ENCODE data around the gene PHETA1. TPM values are rescaled to one million over a fixed set of nuclear protein-coding genes. Genes with fewer than 3 reads are reported as not detected.
"Not testable (repeated sequence)": the region's sequence is repeated elsewhere in the genome, so short reads cannot be mapped to it uniquely, and the experiment has no call there.

PHETA1 gene
- total RNA-seq, 4 donors from 2014 or later = under 0.01 to 15.1 (median 6.0) TPM

DNA sequence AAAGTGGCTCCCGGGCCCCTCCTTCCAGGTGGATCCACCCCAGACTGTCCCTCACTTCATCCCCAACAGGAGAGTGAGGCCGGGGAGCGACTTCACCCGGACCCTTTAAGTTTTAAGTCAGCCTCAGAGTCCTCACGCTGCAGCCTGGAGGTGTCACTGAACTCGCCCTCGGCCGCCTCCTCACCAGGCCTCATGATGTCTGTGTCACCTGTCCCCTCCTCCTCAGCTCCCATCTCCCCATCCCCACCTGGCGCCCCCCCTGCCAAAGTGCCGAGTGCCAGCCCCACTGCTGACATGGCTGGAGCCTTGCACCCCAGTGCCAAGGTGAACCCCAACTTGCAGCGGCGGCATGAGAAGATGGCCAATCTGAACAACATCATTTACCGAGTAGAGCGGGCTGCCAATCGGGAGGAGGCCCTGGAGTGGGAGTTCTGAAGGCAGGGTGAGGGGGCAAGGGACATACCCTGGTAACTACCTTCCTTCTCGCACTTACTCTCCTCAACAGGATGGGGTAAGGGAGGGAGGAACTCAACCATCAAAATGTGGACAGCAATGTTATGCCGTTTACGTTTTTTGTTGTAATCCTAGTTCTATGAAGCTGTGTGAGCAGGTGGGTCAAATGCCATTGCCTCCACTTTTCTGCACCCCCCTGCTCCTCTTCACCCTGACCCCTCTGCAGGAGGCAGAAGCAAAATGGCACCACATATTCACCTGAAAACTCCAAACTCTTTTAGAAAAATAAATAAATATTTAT is 20.8 kb downstream of the PHETA1 start:
- intact Hi-C loops (cut with DNase I; ENCODE audit: low total_unique reads) = no loop called here
- no peak for DNase-seq

DNA sequence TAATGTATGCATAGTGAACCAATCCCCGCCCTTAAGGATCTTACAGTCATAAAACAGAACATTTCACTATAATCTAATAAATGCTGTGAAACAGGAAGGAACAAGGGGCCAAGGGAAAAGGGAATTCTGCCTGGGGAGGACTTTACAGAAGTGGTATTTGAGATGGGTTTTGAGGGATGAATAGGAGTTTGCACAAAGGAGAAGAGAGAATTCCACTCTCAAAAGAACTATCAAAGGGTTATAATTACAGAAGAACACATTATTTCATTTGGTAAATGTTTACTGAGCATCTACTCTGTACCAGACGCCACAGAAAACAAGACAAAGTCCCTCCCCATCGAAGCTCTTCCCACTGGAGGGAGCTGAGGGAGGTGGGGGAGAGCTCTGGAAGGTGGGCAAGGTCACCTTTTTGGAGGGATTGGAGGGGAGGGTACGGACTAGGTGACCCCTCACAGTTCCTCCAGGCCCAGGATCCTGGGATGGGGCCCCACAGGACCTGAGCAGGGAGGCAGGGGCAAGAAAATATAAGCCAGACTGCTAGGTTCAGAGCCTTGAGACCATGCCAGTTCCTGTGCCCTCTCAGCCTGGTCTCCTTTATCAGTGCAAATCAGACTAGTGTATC is 24.5 kb downstream of the PHETA1 start:
- no peaks in the 10 kb centered on the region for H3K36me3 ChIP-seq
- H3K4me3 ChIP-seq = no peak overlapping the region
- H3K27ac ChIP-seq = no peak overlapping the region
- intact Hi-C loops (cut with DNase I; ENCODE audit: low total_unique reads) = no loop called here
- DNase-seq = no peak
- TF ChIP-seq POLR2A (IDR thresholded peaks at IDR 0.05) = no peak
- TF ChIP-seq, protein P1, sequence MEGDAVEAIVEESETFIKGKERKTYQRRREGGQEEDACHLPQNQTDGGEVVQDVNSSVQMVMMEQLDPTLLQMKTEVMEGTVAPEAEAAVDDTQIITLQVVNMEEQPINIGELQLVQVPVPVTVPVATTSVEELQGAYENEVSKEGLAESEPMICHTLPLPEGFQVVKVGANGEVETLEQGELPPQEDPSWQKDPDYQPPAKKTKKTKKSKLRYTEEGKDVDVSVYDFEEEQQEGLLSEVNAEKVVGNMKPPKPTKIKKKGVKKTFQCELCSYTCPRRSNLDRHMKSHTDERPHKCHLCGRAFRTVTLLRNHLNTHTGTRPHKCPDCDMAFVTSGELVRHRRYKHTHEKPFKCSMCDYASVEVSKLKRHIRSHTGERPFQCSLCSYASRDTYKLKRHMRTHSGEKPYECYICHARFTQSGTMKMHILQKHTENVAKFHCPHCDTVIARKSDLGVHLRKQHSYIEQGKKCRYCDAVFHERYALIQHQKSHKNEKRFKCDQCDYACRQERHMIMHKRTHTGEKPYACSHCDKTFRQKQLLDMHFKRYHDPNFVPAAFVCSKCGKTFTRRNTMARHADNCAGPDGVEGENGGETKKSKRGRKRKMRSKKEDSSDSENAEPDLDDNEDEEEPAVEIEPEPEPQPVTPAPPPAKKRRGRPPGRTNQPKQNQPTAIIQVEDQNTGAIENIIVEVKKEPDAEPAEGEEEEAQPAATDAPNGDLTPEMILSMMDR (IDR thresholded peaks at IDR 0.05) = no peak
- H3K9me3 ChIP-seq = no peaks in the 10 kb centered on the region
- no peaks in the 10 kb centered on the region for H3K27me3 ChIP-seq
- H3K4me1 ChIP-seq = no peaks in the 10 kb centered on the region

More for the DNA sequence above, 20.8 kb downstream of the PHETA1 start:
- Histone ChIP-seq H3K27me3 (no peaks in the 10 kb centered on the region), H3K36me3 (no peaks in the 10 kb centered on the region), H3K4me3 (no peak overlapping the region), H3K9me3 (no peaks in the 10 kb centered on the region), H3K27ac (no peak overlapping the region), H3K4me1 (no peaks in the 10 kb centered on the region)
- no peak for TF ChIP-seq POLR2A (IDR thresholded peaks at IDR 0.05)
- TF ChIP-seq, protein P1 (IDR thresholded peaks at IDR 0.05) = no peak

DNA sequence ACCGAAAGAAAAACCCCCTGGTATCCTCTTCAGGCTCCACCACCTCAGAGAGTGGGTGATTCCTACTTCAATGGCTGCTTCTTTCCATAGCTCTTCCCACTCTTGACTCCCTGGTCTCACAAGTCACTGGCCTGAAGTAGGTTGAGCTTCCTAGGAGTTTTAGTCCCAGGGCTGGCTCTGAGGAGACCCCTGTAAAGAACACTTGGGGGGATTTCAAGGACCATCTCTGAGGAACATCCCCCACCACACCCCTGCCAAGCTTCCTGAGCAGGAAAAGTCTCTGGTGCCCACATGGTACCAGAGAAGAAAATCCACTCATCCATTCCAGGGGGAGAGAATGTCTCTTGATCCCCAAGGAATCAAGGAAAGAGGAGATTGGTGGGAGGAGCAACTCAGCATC is 25.7 kb downstream of the PHETA1 start:
- Histone ChIP-seq H3K9me3 (no peaks in the 10 kb centered on the region), H3K27ac (no peak overlapping the region), H3K4me1 (no peaks in the 10 kb centered on the region), H3K4me3 (no peak overlapping the region), H3K36me3 (no peaks in the 10 kb centered on the region), H3K27me3 (no peaks in the 10 kb centered on the region)
- intact Hi-C loops (cut with DNase I; ENCODE audit: low total_unique reads) = no loop called here
- DNase-seq = no peak
- no peak for TF ChIP-seq POLR2A (IDR thresholded peaks at IDR 0.05)
- TF ChIP-seq, protein P1 (IDR thresholded peaks at IDR 0.05) = no peak

DNA sequence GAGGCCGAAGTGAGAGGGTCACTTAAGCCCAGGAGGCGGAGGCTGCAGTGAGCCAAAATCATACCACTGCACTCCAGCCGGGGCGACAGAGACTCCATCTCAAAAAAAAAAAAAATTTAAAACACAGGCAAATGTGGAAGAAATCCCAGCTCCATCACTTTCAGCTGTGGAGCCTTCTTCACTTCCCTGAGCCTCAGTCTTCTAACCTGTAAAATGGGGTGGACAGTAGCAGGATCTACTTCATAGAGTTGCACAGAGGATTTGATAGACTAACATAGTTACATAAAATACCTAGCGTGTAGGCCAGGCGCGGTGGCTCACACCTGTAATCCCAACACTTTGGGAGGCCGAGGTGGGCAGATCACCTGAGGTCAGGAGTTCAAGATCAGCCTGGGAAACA is 26.5 kb downstream of the PHETA1 start:
- Histone ChIP-seq H3K9me3 (no peaks in the 10 kb centered on the region), H3K4me1 (no peaks in the 10 kb centered on the region), H3K4me3 (no peak overlapping the region), H3K27ac (no peak overlapping the region), H3K27me3 (no peaks in the 10 kb centered on the region), H3K36me3 (no peaks in the 10 kb centered on the region)
- DNase-seq = no peak
- no peak for TF ChIP-seq POLR2A (IDR thresholded peaks at IDR 0.05)
- TF ChIP-seq, protein P1 (IDR thresholded peaks at IDR 0.05) = no peak
- intact Hi-C loops (cut with DNase I; ENCODE audit: low total_unique reads) = no loop called here

DNA sequence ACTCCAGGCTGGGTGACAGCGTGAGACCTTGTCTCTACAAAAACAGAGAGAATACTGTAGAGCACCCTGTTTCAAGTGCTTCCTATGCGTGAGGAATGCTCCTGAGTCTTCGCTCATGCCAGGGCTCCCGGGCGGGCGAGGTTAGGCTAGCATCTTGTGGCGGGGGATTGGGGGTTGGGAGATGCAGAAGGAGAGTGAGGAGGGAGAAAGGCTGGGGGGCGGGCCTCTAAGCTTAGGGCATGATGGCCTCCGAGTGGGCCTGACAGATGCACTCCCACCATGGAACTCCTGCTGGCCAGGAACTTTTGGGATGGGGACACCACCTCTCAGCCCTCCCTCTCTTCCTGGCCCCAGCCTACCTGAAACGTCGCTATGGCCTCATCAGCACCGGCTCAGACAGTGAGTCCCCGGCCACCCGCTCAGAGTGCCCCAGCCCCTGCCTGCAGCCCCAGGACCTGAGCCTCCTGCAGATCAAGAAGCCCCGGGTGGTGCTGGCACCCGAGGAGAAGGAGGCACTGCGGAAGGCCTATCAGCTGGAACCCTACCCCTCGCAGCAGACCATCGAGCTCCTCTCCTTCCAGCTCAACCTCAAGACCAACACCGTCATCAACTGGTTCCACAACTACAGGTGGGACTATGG is 27.3 kb downstream of the PHETA1 start:
- H3K36me3 ChIP-seq = no peaks in the 10 kb centered on the region

DNA sequence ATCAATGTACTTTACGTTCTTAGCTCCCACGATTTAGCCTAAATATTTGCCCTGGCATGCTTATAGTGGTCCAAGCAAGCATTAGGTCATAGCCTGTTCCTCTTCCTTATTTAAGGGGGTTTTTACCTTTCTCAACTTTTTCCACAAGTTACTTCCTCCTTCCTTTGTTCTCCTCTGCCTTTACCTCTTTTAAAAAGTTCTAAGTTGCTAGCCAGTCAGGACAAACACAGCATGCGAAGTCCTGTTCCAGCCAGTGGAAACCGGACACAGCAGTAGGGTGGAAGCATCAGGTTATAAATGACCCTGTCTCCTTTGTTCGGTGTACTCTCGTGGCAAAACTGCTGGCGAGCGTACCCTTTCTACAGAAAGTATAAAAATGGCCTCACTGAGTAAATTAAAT is 28.2 kb downstream of the PHETA1 start:
- intact Hi-C loops (cut with DNase I; ENCODE audit: low total_unique reads) = not testable (repeated sequence)

More for the DNA sequence above, 27.3 kb downstream of the PHETA1 start:
- no peak overlapping the region for H3K27ac ChIP-seq
- intact Hi-C loops (cut with DNase I; ENCODE audit: low total_unique reads) = no loop called here
- no peak overlapping the region for H3K4me3 ChIP-seq
- no peaks in the 10 kb centered on the region for H3K9me3 ChIP-seq
- TF ChIP-seq POLR2A (IDR thresholded peaks at IDR 0.05) = no peak
- TF ChIP-seq, protein P1 (IDR thresholded peaks at IDR 0.05) = no peak
- no peaks in the 10 kb centered on the region for H3K4me1 ChIP-seq
- H3K27me3 ChIP-seq = no peaks in the 10 kb centered on the region
- DNase-seq = no peak

More for the DNA sequence above, 28.2 kb downstream of the PHETA1 start:
- H3K27ac ChIP-seq, H3K27me3 ChIP-seq, H3K4me3 ChIP-seq, H3K36me3 ChIP-seq, H3K4me1 ChIP-seq, DNase-seq, H3K9me3 ChIP-seq: not testable (repeated sequence)

All from uterus (tissue), 4 donors.